Tibial nerve (tissue), 4 donors: ENCODE data around the gene RNF128. TPM values are rescaled to one million over a fixed set of nuclear protein-coding genes. Genes with fewer than 3 reads are reported as not detected.
"Not testable (repeated sequence)": the region's sequence is repeated elsewhere in the genome, so short reads cannot be mapped to it uniquely, and the experiment has no call there.

Source experiments
- DNase-seq, 2 donors: peaks; one replicate each; pipeline ENCODE4 v3.0.0-alpha.2; 2019; ENCODE audit warnings: low spot score in 2 of 2
- H3K27ac ChIP-seq, 4 donors: fragments of 200-600 bp; sonication (generic) in 3 of 4; one replicate each; pipeline ENCODE4 v1.5.1; 2017 to 2019; ENCODE audit warnings: mild to moderate bottlenecking in 1 of 4
- H3K27me3 ChIP-seq, 2 donors: fragments of 200-600 bp; sonication (generic) in 1 of 2; one replicate each; pipeline versions ENCODE4 v1.5.1 to v1.6.0; 2017 to 2019
- H3K36me3 ChIP-seq, 3 donors: fragments of 200-600 bp; sonication (generic); one replicate each; pipeline ENCODE4 v1.5.1; 2018 to 2019
- H3K4me1 ChIP-seq, 4 donors: fragments of 200-600 bp; sonication (generic) in 3 of 4; one replicate each; pipeline ENCODE4 v1.5.1; 2017 to 2019
- H3K4me3 ChIP-seq, 4 donors: fragments of 200-600 bp; sonication (generic) in 3 of 4; one replicate each; pipeline ENCODE4 v1.5.1; 2017 to 2019; ENCODE audit warnings: mild to moderate bottlenecking in 1 of 4, moderate library complexity in 1 of 4
- H3K9me3 ChIP-seq, 4 donors: fragments of 200-600 bp; sonication (generic) in 3 of 4; one replicate each; pipeline ENCODE4 v1.5.1; 2017 to 2019
- EP300 ChIP-seq, 2 donors: sonication (generic); formaldehyde crosslinking; IDR thresholded peaks; one replicate each; pipeline ENCODE4 v1.6.1; 2017; ENCODE audit warnings: antibody characterized with exemption in 2 of 2, mild to moderate bottlenecking in 1 of 2
- POLR2A ChIP-seq, 2 donors: fragments of 450-650 bp; IDR thresholded peaks; one replicate each; pipeline ENCODE4 v1.6.1; 2017; ENCODE audit warnings: antibody characterized with exemption in 2 of 2, mild to moderate bottlenecking in 2 of 2, moderate library complexity in 2 of 2
- WGBS, 2 donors: methylation state at CpG; one replicate each; pipeline ENCODE4 v1.1.5; 2018; 5-methylcytosine and 5-hydroxymethylcytosine counted together
- total RNA-seq, 4 donors: library from RNA; depleted of rRNA; stranded (reverse); fragments of >200 nt; gene quantifications; one replicate each; pipeline ENCODE4 v1.1.0, GENCODE V29; 2016
- TF ChIP-seq, protein P1 (sequence below), 5 experiments: fragments of 200-600 bp in 3 of 5; fragments of 450-650 bp in 2 of 5; sonication (generic) in 3 of 5; IDR thresholded peaks; one replicate each; pipeline ENCODE4 v1.5.1; 2016 to 2019; ENCODE audit warnings: antibody characterized with exemption in 5 of 5, mild to moderate bottlenecking in 3 of 5, moderate library complexity in 2 of 5

RNF128 gene
- total RNA-seq, 4 donors from 2014 or later = 0.20 to 5.0 (median 1.1) TPM

DNA sequence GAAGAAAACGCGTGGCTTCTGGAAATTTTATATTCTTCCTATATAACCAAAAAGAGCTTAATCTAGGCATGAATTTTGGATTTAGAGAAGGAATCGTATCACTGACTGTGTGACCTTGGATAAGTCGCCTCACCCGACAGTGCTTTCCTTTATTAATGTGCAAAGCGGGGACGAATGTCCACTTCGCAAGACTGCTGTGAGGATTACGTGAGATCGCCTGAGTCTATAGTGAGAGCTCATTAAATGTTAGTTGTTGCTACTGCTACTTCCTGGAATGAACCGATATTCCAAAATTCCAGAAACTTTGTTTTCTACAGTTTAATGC lies 75.5 kb downstream of the RNF128 start:
- WGBS, 2 donors = 1 to 34% methylated on average over 11 of the region's 11 CpGs
- no peak for DNase-seq
- H3K36me3 ChIP-seq = no peaks in the 10 kb centered on the region

DNA sequence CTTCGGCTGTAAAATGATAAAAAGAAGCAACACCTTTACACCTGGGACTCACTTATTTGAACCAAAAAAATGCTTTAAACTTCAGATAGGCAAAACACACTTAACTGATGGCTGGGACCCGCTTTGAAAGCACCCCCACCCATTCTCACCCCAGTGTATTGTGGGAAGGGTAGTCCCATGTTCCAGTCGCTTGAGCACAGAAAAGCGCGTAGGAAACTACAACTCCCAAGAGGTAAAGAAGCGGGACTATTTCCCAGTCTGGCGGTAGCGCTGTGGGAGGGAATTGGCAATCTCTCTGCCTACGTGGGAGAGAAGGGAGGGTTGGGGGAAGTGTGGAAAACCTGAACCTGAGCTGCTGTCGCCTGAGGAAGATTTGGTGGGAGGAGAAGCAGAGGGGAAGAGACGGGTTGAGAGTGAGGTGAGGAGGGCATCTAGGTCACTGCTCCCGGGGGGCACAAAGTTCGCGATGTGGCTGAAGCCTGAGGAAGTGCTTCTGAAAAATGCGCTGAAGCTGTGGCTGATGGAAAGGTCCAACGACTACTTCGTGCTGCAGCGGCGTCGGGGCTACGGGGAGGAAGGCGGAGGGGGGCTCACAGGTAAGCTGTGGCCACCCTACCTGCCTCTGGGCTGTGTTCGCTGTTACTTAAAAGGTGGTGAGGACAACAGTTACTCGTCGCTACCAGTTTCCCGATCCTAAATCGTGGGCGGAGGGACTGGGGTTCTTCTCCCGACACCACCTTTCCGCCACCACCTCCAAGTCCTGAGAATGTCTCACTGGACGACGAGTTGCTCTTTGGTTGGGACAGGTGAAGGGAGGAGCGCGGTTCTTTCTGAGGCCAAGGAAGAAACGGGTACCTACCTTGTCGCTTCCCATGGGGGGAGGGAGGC lies 76.1 kb downstream of the RNF128 start, which contains the start of gene TBC1D8B:
Gene TBC1D8B, plus strand, starts transcription at position 286 of the 888 bp plus-strand sequence. Its CDS starts 181 bp downstream, at position 467.
- peak; percentile 47 to 71 for DNase-seq
- TF ChIP-seq, protein P1, sequence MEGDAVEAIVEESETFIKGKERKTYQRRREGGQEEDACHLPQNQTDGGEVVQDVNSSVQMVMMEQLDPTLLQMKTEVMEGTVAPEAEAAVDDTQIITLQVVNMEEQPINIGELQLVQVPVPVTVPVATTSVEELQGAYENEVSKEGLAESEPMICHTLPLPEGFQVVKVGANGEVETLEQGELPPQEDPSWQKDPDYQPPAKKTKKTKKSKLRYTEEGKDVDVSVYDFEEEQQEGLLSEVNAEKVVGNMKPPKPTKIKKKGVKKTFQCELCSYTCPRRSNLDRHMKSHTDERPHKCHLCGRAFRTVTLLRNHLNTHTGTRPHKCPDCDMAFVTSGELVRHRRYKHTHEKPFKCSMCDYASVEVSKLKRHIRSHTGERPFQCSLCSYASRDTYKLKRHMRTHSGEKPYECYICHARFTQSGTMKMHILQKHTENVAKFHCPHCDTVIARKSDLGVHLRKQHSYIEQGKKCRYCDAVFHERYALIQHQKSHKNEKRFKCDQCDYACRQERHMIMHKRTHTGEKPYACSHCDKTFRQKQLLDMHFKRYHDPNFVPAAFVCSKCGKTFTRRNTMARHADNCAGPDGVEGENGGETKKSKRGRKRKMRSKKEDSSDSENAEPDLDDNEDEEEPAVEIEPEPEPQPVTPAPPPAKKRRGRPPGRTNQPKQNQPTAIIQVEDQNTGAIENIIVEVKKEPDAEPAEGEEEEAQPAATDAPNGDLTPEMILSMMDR (IDR thresholded peaks at IDR 0.05) = no peak
- TF ChIP-seq EP300 (IDR thresholded peaks at IDR 0.05) (peak in 1 of 2 donors; percentile 79), POLR2A (IDR thresholded peaks at IDR 0.05) (peak; percentile 3 to 57)
- Histone ChIP-seq H3K27ac (peak within 1 kb of the TSS in 3 of 4 donors; percentile 57 to 77 (median 64)), H3K27me3 (peaks cover 0 to 21% of the 10 kb centered on the region in 2 donors), H3K36me3 (no peaks in the 10 kb centered on the region), H3K9me3 (no peaks in the 10 kb centered on the region), H3K4me1 (peaks cover 0 to 12% (median 0%) of the 10 kb centered on the region in 4 donors), H3K4me3 (peak within 1 kb of the TSS; percentile 42 to 70 (median 56))
- 1 to 28% methylated on average over 21 to 36 of the region's 36 CpGs for WGBS, 2 donors

More for the DNA sequence above, 75.5 kb downstream of the RNF128 start:
- Histone ChIP-seq H3K4me1 (peaks cover 0 to 12% (median 0%) of the 10 kb centered on the region in 4 donors), H3K9me3 (no peaks in the 10 kb centered on the region), H3K27me3 (peaks cover 0 to 19% of the 10 kb centered on the region in 2 donors), H3K27ac (peak overlapping the region in 3 of 4 donors; percentile 19 to 57 (median 38)), H3K4me3 (peak overlapping the region; percentile 42 to 70 (median 56))
- TF ChIP-seq EP300 (IDR thresholded peaks at IDR 0.05) = no peak
- peak in 1 of 2 donors; percentile 0 for TF ChIP-seq POLR2A (IDR thresholded peaks at IDR 0.05)

DNA sequence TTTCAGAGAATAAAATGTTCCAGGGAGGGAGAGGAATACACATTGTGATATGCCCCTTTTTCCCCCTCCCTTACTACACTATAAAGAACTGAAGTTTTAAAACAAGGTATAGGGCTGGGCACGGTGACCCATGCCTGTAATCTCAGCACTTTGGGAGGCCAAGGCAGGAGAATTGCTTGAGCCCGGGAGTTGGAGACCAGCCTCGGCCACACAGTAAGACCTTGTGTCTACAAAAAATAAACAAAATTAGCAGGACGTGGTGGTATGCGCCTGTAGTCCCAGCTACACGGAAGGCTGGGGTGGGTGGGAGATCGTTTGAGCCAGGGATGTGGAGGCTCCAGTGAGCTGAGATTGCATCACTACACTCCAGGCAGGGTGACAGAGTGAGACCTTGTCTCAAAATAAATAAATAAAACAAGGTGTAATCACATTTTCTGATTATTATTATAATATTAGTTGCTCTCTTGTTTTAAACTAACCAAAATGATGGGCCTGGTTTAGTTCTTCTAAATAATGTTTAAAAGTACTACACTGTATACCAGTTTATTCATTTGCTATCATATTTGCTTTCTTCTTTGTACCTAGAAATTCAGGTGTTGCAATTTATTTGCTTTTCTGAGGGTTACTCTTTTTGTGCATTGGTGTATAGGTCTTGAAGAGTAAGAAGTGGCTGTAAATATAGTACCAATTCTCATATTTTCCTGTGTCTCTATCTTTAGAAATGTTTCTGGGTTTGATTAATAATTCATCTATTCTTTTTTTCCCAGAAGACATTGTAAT lies 84.8 kb downstream of the RNF128 start:
- Histone ChIP-seq H3K36me3 (no peaks in the 10 kb centered on the region), H3K27ac (no peak overlapping the region), H3K4me3 (no peak overlapping the region), H3K4me1 (no peaks in the 10 kb centered on the region), H3K27me3 (peaks cover 0 to 9% of the 10 kb centered on the region in 2 donors), H3K9me3 (no peaks in the 10 kb centered on the region)
- no peak for DNase-seq
- TF ChIP-seq, protein P1 (IDR thresholded peaks at IDR 0.05) = no peak
- TF ChIP-seq POLR2A (IDR thresholded peaks at IDR 0.05) (no peak), EP300 (IDR thresholded peaks at IDR 0.05) (no peak)
- 58 to 62% methylated on average over 7 of the region's 7 CpGs for WGBS, 2 donors

DNA sequence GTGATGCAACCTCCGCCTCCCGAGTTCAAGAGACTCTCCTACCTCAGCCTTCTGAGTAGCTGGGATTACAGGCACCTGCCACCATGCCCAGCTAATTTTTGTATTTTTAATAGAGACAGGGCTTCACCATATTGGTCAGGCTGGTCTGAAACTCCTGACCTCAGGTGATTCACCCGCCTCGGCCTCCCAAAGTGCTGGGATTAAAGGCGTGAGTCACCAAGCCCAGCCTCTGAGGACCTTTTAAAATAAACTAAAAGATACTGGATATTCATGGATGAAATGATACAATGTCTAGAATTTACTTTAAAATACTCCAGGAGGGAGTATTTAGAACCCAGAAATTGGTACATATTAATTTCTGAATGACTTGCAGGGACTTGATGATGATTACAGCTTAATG lies 86.4 kb downstream of the RNF128 start:
- H3K9me3 ChIP-seq, H3K4me1 ChIP-seq, DNase-seq, H3K27ac ChIP-seq, H3K4me3 ChIP-seq, H3K36me3 ChIP-seq, H3K27me3 ChIP-seq: not testable (repeated sequence)
- 87 to 91% methylated on average over 3 to 5 of the region's 5 CpGs for WGBS, 2 donors

DNA sequence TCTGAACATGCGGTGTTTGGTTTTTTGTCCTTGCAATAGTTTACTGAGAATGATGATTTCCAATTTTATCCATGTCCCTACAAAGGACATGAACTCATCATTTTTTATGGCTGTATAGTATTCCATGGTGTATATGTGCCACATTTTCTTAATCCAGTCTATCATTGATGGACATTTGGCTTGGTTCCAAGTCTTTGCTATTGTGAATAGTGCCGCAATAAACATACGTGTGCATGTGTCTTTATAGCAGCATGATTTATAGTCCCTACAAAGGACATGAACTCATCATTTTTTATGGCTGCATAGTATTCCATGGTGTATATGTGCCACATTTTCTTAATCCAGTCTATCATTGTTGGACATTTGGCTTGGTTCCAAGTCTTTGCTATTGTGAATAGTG lies 87.6 kb downstream of the RNF128 start:
- not testable (repeated sequence) for H3K27me3 ChIP-seq, H3K36me3 ChIP-seq, H3K9me3 ChIP-seq, DNase-seq, H3K4me1 ChIP-seq, H3K27ac ChIP-seq, H3K4me3 ChIP-seq
- WGBS, 2 donors = 90 to 93% methylated on average over 2 to 3 of the region's 3 CpGs

Other genes with a start within 250 kb of the RNF128 start
- 1 to 10 TPM; 3.5 to 9.6 (median 5.6) TPM for gene RADX, start 114.7 kb upstream of the RNF128 start, total RNA-seq
- gene TBC1D8B, start 76.0 kb downstream of the RNF128 start, total RNA-seq = 10 to 100 TPM in 3 of 4 donors, 1 to 10 TPM in 1; 8.1 to 16.7 (median 10.4) TPM
- not detected for gene RIPPLY1, start 176.6 kb downstream of the RNF128 start, total RNA-seq
- gene CLDN2, start 193.7 kb downstream of the RNF128 start, total RNA-seq = under 1 TPM in 3 of 4 donors, not detected in 1; 0.21 to 0.44 (median 0.30) TPM